Natural killer cell treated with Interleukin-12 subunit alpha and Interleukin-12 subunit beta and Interleukin-15 and Interleukin-18, amount 100 ng/mL, for 72 hours (primary cell): Measurements from ENCODE around the gene PHRF1. TPM values are rescaled to one million over a fixed set of nuclear protein-coding genes. Genes with fewer than 3 reads are reported as not detected.
A peak's percentile ranks its signal among the peaks of the same experiment; 100 is the strongest.

Experiments
- ATAC-seq, 2 donors: fragments of 150-1000 bp; cut with Tn5 transposase in 1 of 2; sonication (Bioruptor Pico), chemical (Tn5 transposase) in 1 of 2; 2 replicates each; pipeline ENCODE4 v1.10.0; 2021
- DNase-seq: peaks from one replicate; pipeline ENCODE4 v3.0.0; 2022; ENCODE audit warnings: low spot score
- H3K27ac Mint-ChIP-seq, 2 donors: 1 replicate in 1 of 2; 2 replicates in 1 of 2; pipeline ENCODE4 v1.8.0; 2022; ENCODE audit warnings: mixed read lengths in 2 of 2, mild to moderate bottlenecking in 1 of 2, moderate library complexity in 1 of 2
- H3K27me3 Mint-ChIP-seq, 2 donors: 1 replicate in 1 of 2; 2 replicates in 1 of 2; pipeline ENCODE4 v1.8.0; 2022; ENCODE audit warnings: mixed read lengths in 2 of 2
- H3K36me3 Mint-ChIP-seq: one replicate; pipeline ENCODE4 v1.8.0; 2022; ENCODE audit warnings: mixed read lengths
- H3K4me1 Mint-ChIP-seq, 2 donors: 1 replicate in 1 of 2; 2 replicates in 1 of 2; pipeline ENCODE4 v1.8.0; 2022; ENCODE audit warnings: low read depth in 2 of 2, mixed read lengths in 2 of 2, mild to moderate bottlenecking in 1 of 2
- H3K4me3 Mint-ChIP-seq: one replicate; pipeline ENCODE4 v1.8.0; 2022; ENCODE audit warnings: mixed read lengths
- H3K9me3 Mint-ChIP-seq: 2 replicates; pipeline ENCODE4 v1.8.0; 2022; ENCODE audit warnings: mixed read lengths
- total RNA-seq, 2 donors: library from RNA; stranded (reverse); gene quantifications; one replicate each; pipeline ENCODE4 v1.2.3, GENCODE V29; 2022

Gene PHRF1
- total RNA-seq, 2 donors from 2014 or later = 49.2 to 85.7 TPM

GRCh38 chr11:601573-602245 is 25.4 kb downstream of the PHRF1 start:
- H3K4me3 Mint-ChIP-seq = no peak overlapping the region
- no peak overlapping the region for H3K27ac Mint-ChIP-seq
- DNase-seq (no peak), ATAC-seq (no peak)
- H3K4me1 Mint-ChIP-seq = peaks cover 0 to 6% of the 10 kb centered on the region in 2 donors
- no peaks in the 10 kb centered on the region for H3K27me3 Mint-ChIP-seq
- no peaks in the 10 kb centered on the region for H3K36me3 Mint-ChIP-seq
- no peaks in the 10 kb centered on the region for H3K9me3 Mint-ChIP-seq

- no peaks in the 10 kb centered on the region for H3K36me3 Mint-ChIP-seq
- no peaks in the 10 kb centered on the region for H3K27me3 Mint-ChIP-seq
- no peaks in the 10 kb centered on the region for H3K9me3 Mint-ChIP-seq
- H3K4me3 Mint-ChIP-seq = no peak overlapping the region
- no peak for DNase-seq
- no peak for ATAC-seq
- no peak overlapping the region for H3K27ac Mint-ChIP-seq
- no peaks in the 10 kb centered on the region for H3K4me1 Mint-ChIP-seq
Observed at GRCh38 chr11:603154-603553, 26.9 kb downstream of the PHRF1 start.

- Mint-ChIP-seq H3K4me1 (no peaks in the 10 kb centered on the region), H3K36me3 (no peaks in the 10 kb centered on the region), H3K27me3 (no peaks in the 10 kb centered on the region), H3K4me3 (no peak overlapping the region), H3K27ac (no peak overlapping the region), H3K9me3 (no peaks in the 10 kb centered on the region)
- ATAC-seq = no peak
- DNase-seq = no peak
Observed at GRCh38 chr11:605286-606129, 29.2 kb downstream of the PHRF1 start.

- Mint-ChIP-seq H3K27ac (no peak overlapping the region), H3K4me1 (no peaks in the 10 kb centered on the region)
Observed at GRCh38 chr11:606245-606644, 30.0 kb downstream of the PHRF1 start.

GRCh38 chr11:607020-607780 is 30.9 kb downstream of the PHRF1 start:
- Mint-ChIP-seq H3K4me1 (peaks cover 2 to 3% of the 10 kb centered on the region in 2 donors), H3K27ac (no peak overlapping the region), H3K36me3 (no peaks in the 10 kb centered on the region), H3K27me3 (no peaks in the 10 kb centered on the region), H3K9me3 (no peaks in the 10 kb centered on the region), H3K4me3 (no peak overlapping the region)
- DNase-seq (peak; percentile 54), ATAC-seq (no peak)

More at GRCh38 chr11:606245-606644, 30.0 kb downstream of the PHRF1 start:
- DNase-seq (peak; percentile 56), ATAC-seq (no peak)
- no peaks in the 10 kb centered on the region for H3K9me3 Mint-ChIP-seq
- H3K36me3 Mint-ChIP-seq = no peaks in the 10 kb centered on the region
- no peak overlapping the region for H3K4me3 Mint-ChIP-seq
- H3K27me3 Mint-ChIP-seq = no peaks in the 10 kb centered on the region

- Mint-ChIP-seq H3K27ac (no peak overlapping the region), H3K4me3 (no peak overlapping the region), H3K9me3 (no peaks in the 10 kb centered on the region), H3K27me3 (no peaks in the 10 kb centered on the region), H3K4me1 (peaks cover 4 to 5% of the 10 kb centered on the region in 2 donors), H3K36me3 (no peaks in the 10 kb centered on the region)
- DNase-seq (peak; percentile 55), ATAC-seq (no peak)
Observed at GRCh38 chr11:607971-608659, 31.8 kb downstream of the PHRF1 start.

- DNase-seq (no peak), ATAC-seq (no peak)
- H3K36me3 Mint-ChIP-seq = no peaks in the 10 kb centered on the region
- H3K9me3 Mint-ChIP-seq = no peaks in the 10 kb centered on the region
- H3K27ac Mint-ChIP-seq = no peak overlapping the region
- H3K4me3 Mint-ChIP-seq = no peak overlapping the region
- no peaks in the 10 kb centered on the region for H3K27me3 Mint-ChIP-seq
- peaks cover 4 to 5% of the 10 kb centered on the region in 2 donors for H3K4me1 Mint-ChIP-seq
Observed at GRCh38 chr11:608791-609251, 32.6 kb downstream of the PHRF1 start.

- H3K4me3 Mint-ChIP-seq = no peak overlapping the region
- peaks cover 5 to 7% of the 10 kb centered on the region in 2 donors for H3K4me1 Mint-ChIP-seq
- H3K9me3 Mint-ChIP-seq = no peaks in the 10 kb centered on the region
- ATAC-seq (no peak), DNase-seq (peak; percentile 63)
- H3K27ac Mint-ChIP-seq = no peak overlapping the region
- no peaks in the 10 kb centered on the region for H3K36me3 Mint-ChIP-seq
- no peaks in the 10 kb centered on the region for H3K27me3 Mint-ChIP-seq
Observed at GRCh38 chr11:609341-609811, 33.1 kb downstream of the PHRF1 start.

GRCh38 chr11:610146-610801 is 34.0 kb downstream of the PHRF1 start:
- no peak overlapping the region for H3K27ac Mint-ChIP-seq
- H3K27me3 Mint-ChIP-seq = no peaks in the 10 kb centered on the region
- H3K9me3 Mint-ChIP-seq = no peaks in the 10 kb centered on the region
- H3K36me3 Mint-ChIP-seq = no peaks in the 10 kb centered on the region
- DNase-seq (peak; percentile 58), ATAC-seq (no peak)
- no peak overlapping the region for H3K4me3 Mint-ChIP-seq
- H3K4me1 Mint-ChIP-seq = peaks cover 5 to 7% of the 10 kb centered on the region in 2 donors

- Mint-ChIP-seq H3K27me3 (no peaks in the 10 kb centered on the region), H3K27ac (no peak overlapping the region), H3K4me3 (no peak overlapping the region), H3K9me3 (no peaks in the 10 kb centered on the region), H3K4me1 (peaks cover 12% of the 10 kb centered on the region in 2 donors), H3K36me3 (no peaks in the 10 kb centered on the region)
- DNase-seq (no peak), ATAC-seq (no peak)
Observed at GRCh38 chr11:611001-611996, 35.0 kb downstream of the PHRF1 start.

GRCh38 chr11:612201-612960 is 36.1 kb downstream of the PHRF1 start:
- DNase-seq (no peak), ATAC-seq (no peak)
- no peaks in the 10 kb centered on the region for H3K36me3 Mint-ChIP-seq
- peaks cover 12 to 15% of the 10 kb centered on the region in 2 donors for H3K4me1 Mint-ChIP-seq
- H3K27ac Mint-ChIP-seq = peak overlapping the region; percentile 68 to 70
- peak overlapping the region; percentile 21 for H3K4me3 Mint-ChIP-seq
- H3K9me3 Mint-ChIP-seq = no peaks in the 10 kb centered on the region
- H3K27me3 Mint-ChIP-seq = no peaks in the 10 kb centered on the region
